HG02798 (cell line): Measurements from ENCODE around the gene CPM.
"Not testable (repeated sequence)": the region's sequence is repeated elsewhere in the genome, so short reads cannot be mapped to it uniquely, and the experiment has no call there.

Experiments used
- ATAC-seq: cut with Tn5 transposase; IDR thresholded peaks from one replicate; pipeline ENCODE4 v1.9.1; 2021; ENCODE audit warnings: mild to moderate bottlenecking; ENCODE audit not compliant: unreplicated experiment, poor library complexity

The CPM gene

GRCh38 chr12:68855771-68856170, 77.2 kb downstream of the CPM start:
- ATAC-seq, result no peak

GRCh38 chr12:68855111-68855510, 77.9 kb downstream of the CPM start:
- ATAC-seq, result no peak

GRCh38 chr12:68854554-68854953, 78.4 kb downstream of the CPM start:
- no peak for ATAC-seq

GRCh38 chr12:68854078-68854468, 78.9 kb downstream of the CPM start:
- no peak for ATAC-seq

GRCh38 chr12:68853396-68854077, 79.4 kb downstream of the CPM start:
- ATAC-seq, result no peak

- no peak for ATAC-seq
Observed at GRCh38 chr12:68851592-68852306, 81.2 kb downstream of the CPM start.

- ATAC-seq, result no peak
Observed at GRCh38 chr12:68850390-68850789, 82.6 kb downstream of the CPM start.

GRCh38 chr12:68846811-68847210, 86.2 kb downstream of the CPM start:
- no peak for ATAC-seq

GRCh38 chr12:68844788-68845695, 87.9 kb downstream of the CPM start:
- no peak for ATAC-seq

- no peak for ATAC-seq
Observed at GRCh38 chr12:68844318-68844745, 88.6 kb downstream of the CPM start.

- ATAC-seq, result no peak
Observed at GRCh38 chr12:68842784-68843567, 90.0 kb downstream of the CPM start.

GRCh38 chr12:68842123-68842522, 90.8 kb downstream of the CPM start:
- no peak for ATAC-seq

GRCh38 chr12:68841717-68842116, 91.3 kb downstream of the CPM start:
- no peak for ATAC-seq

GRCh38 chr12:68841175-68841574, 91.8 kb downstream of the CPM start:
- ATAC-seq, result not testable (repeated sequence)

- no peak for ATAC-seq
Observed at GRCh38 chr12:68839183-68840147, 93.5 kb downstream of the CPM start.

- ATAC-seq, result no peak
Observed at GRCh38 chr12:68838046-68838886, 94.7 kb downstream of the CPM start.

GRCh38 chr12:68837215-68837614, 95.8 kb downstream of the CPM start:
- ATAC-seq, result no peak

- ATAC-seq, result no peak
Observed at GRCh38 chr12:68835333-68835908, 97.5 kb downstream of the CPM start.
